Measurements from ENCODE around the gene ZNF740.

ZNF740 gene

DNA sequence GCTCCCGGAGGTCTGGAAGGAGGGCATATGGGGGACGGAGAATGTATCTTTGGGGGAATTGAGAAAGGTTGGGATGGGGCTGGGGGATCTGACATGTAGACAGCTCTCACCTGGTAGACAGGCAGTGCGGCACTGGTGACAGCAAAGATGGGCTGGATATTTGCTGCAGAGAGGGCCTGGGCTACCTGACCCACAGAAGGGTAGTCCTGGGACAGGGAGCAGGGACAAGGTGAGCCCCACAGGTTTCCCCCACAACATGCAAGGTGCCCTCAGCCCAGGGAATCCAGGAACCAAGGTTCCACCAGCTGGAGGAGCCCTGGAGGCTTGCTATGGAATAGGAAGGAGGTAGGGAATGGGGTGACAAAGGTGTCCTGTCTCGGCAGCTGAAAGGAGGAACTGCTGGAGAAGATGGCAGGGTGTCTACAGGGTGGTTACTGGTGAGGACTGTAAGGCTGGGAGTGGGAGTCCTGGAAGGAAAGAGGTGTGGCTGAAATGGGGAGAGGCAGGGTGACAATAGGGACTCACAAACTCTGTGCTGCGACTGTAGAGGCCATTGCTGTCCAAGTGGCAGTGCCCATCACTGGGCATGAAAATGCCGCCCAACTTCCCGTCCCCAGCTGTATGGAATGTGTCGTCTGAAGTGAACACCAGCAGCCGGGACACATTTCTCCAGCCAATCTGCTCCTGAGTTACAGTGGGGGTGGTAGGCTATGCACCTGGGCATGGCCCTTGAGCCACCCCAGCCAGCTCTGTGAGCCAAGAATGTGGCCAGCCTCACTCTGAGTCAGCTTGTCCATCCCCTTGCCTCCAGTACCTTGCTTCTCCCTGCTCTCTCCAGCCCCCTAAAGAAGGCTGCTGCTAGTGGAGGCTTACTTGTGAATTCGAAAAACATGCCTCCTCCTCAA, 15.2 kb downstream of the ZNF740 start:
- no peak overlapping the region for H3K4me3 ChIP-seq (ENCODE audit: insufficient read length, low read depth)
- H3K4me1 ChIP-seq (ENCODE audit: insufficient read depth, insufficient read length) = no peaks in the 10 kb centered on the region
- H3K36me3 ChIP-seq (ENCODE audit: insufficient read depth, insufficient read length, low read length) = peaks cover 14% of the 10 kb centered on the region
- no peak for TF ChIP-seq SUZ12 (IDR thresholded peaks at IDR 0.05; ENCODE audit: extremely low read depth, insufficient read depth, insufficient read length)
- no peak for TF ChIP-seq YY1 (IDR thresholded peaks at IDR 0.05; ENCODE audit: insufficient read depth, insufficient read length)
- no peak for TF ChIP-seq ZNF274 (IDR thresholded peaks at IDR 0.05; ENCODE audit: low read depth, low read length)
- peaks cover 63% of the 10 kb centered on the region for H3K27me3 ChIP-seq (ENCODE audit: insufficient read depth, insufficient read length)
- H3K9ac ChIP-seq (ENCODE audit: insufficient read length, low read depth) = no peak overlapping the region
- no peak for DNase-seq (ENCODE audit: low read depth, low spot score)
- no peaks in the 10 kb centered on the region for H3K9me3 ChIP-seq (ENCODE audit: insufficient read depth, low read length)

GRCh38 chr12:53196486-53196885, 16.0 kb downstream of the ZNF740 start:
- peaks cover 8% of the 10 kb centered on the region for H3K36me3 ChIP-seq (ENCODE audit: insufficient read depth, insufficient read length, low read length)
- no peaks in the 10 kb centered on the region for H3K9me3 ChIP-seq (ENCODE audit: insufficient read depth, low read length)
- H3K4me3 ChIP-seq (ENCODE audit: insufficient read length, low read depth) = no peak overlapping the region
- H3K9ac ChIP-seq (ENCODE audit: insufficient read length, low read depth) = no peak overlapping the region
- no peak for TF ChIP-seq SUZ12 (IDR thresholded peaks at IDR 0.05; ENCODE audit: extremely low read depth, insufficient read depth, insufficient read length)
- no peak for TF ChIP-seq YY1 (IDR thresholded peaks at IDR 0.05; ENCODE audit: insufficient read depth, insufficient read length)
- no peak for TF ChIP-seq ZNF274 (IDR thresholded peaks at IDR 0.05; ENCODE audit: low read depth, low read length)
- no peaks in the 10 kb centered on the region for H3K4me1 ChIP-seq (ENCODE audit: insufficient read depth, insufficient read length)
- DNase-seq (ENCODE audit: low read depth, low spot score) = no peak
- H3K27me3 ChIP-seq (ENCODE audit: insufficient read depth, insufficient read length) = peaks cover 63% of the 10 kb centered on the region

- Histone ChIP-seq H3K36me3 (ENCODE audit: insufficient read depth, insufficient read length, low read length) (peaks cover 1% of the 10 kb centered on the region), H3K9me3 (ENCODE audit: insufficient read depth, low read length) (no peaks in the 10 kb centered on the region), H3K4me1 (ENCODE audit: insufficient read depth, insufficient read length) (no peaks in the 10 kb centered on the region), H3K27me3 (ENCODE audit: insufficient read depth, insufficient read length) (peaks cover 61% of the 10 kb centered on the region), H3K9ac (ENCODE audit: insufficient read length, low read depth) (no peak overlapping the region), H3K4me3 (ENCODE audit: insufficient read length, low read depth) (no peak overlapping the region)
- DNase-seq (ENCODE audit: low read depth, low spot score) = no peak
- no peak for TF ChIP-seq ZNF274 (IDR thresholded peaks at IDR 0.05; ENCODE audit: low read depth, low read length)
- no peak for TF ChIP-seq SUZ12 (IDR thresholded peaks at IDR 0.05; ENCODE audit: extremely low read depth, insufficient read depth, insufficient read length)
- no peak for TF ChIP-seq YY1 (IDR thresholded peaks at IDR 0.05; ENCODE audit: insufficient read depth, insufficient read length)
Observed at GRCh38 chr12:53197011-53197640, 16.6 kb downstream of the ZNF740 start.

DNA sequence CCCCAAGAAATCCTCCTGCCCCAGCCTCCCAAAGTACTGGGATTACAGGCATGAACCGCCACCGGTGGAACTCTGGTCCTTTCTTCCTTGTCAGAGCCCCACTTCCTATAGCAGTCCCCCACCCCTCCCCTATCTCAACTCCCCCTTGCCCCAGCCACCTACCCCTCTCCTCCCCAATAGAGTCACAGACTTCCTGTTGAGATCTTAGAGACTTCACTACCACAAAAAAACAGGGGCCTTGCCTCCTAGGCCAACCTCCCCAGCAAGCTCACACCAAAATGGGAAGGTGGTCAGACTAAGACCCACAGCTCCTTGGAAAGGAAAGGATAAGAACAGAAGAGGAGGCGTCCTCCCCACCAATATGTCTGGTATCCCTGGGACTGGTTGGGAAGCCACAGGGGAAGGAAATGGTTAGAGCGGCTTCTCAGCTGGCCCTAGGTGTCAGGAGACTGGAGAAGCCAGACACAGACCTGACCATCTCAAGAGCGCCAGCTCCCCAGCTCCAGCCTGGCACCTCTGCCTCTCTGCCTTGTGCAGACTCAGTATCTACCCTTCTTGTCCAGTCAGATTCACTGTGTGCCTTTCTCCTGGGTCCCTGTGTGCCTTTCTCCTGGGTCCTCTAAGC, 18.1 kb downstream of the ZNF740 start:
- no peak overlapping the region for H3K9ac ChIP-seq (ENCODE audit: insufficient read length, low read depth)
- H3K4me3 ChIP-seq (ENCODE audit: insufficient read length, low read depth) = no peak overlapping the region

GRCh38 chr12:53199700-53200099, 19.2 kb downstream of the ZNF740 start:
- peaks cover 42% of the 10 kb centered on the region for H3K27me3 ChIP-seq (ENCODE audit: insufficient read depth, insufficient read length)
- H3K4me3 ChIP-seq (ENCODE audit: insufficient read length, low read depth) = no peak overlapping the region
- no peak overlapping the region for H3K9ac ChIP-seq (ENCODE audit: insufficient read length, low read depth)
- DNase-seq (ENCODE audit: low read depth, low spot score) = no peak
- TF ChIP-seq YY1 (IDR thresholded peaks at IDR 0.05; ENCODE audit: insufficient read depth, insufficient read length) (no peak), SUZ12 (IDR thresholded peaks at IDR 0.05; ENCODE audit: extremely low read depth, insufficient read depth, insufficient read length) (no peak), ZNF274 (IDR thresholded peaks at IDR 0.05; ENCODE audit: low read depth, low read length) (no peak)
- H3K36me3 ChIP-seq (ENCODE audit: insufficient read depth, insufficient read length, low read length) = no peaks in the 10 kb centered on the region
- no peaks in the 10 kb centered on the region for H3K9me3 ChIP-seq (ENCODE audit: insufficient read depth, low read length)
- no peaks in the 10 kb centered on the region for H3K4me1 ChIP-seq (ENCODE audit: insufficient read depth, insufficient read length)

More for the DNA sequence above, 18.1 kb downstream of the ZNF740 start:
- Histone ChIP-seq H3K4me1 (ENCODE audit: insufficient read depth, insufficient read length) (no peaks in the 10 kb centered on the region), H3K9me3 (ENCODE audit: insufficient read depth, low read length) (no peaks in the 10 kb centered on the region), H3K27me3 (ENCODE audit: insufficient read depth, insufficient read length) (peaks cover 53% of the 10 kb centered on the region), H3K36me3 (ENCODE audit: insufficient read depth, insufficient read length, low read length) (no peaks in the 10 kb centered on the region)
- no peak for DNase-seq (ENCODE audit: low read depth, low spot score)
- TF ChIP-seq SUZ12 (IDR thresholded peaks at IDR 0.05; ENCODE audit: extremely low read depth, insufficient read depth, insufficient read length) = no peak
- no peak for TF ChIP-seq YY1 (IDR thresholded peaks at IDR 0.05; ENCODE audit: insufficient read depth, insufficient read length)
- no peak for TF ChIP-seq ZNF274 (IDR thresholded peaks at IDR 0.05; ENCODE audit: low read depth, low read length)

GRCh38 chr12:53200107-53200457, 19.6 kb downstream of the ZNF740 start:
- no peaks in the 10 kb centered on the region for H3K36me3 ChIP-seq (ENCODE audit: insufficient read depth, insufficient read length, low read length)

More at GRCh38 chr12:53200107-53200457, 19.6 kb downstream of the ZNF740 start:
- Histone ChIP-seq H3K9ac (ENCODE audit: insufficient read length, low read depth) (no peak overlapping the region), H3K4me3 (ENCODE audit: insufficient read length, low read depth) (no peak overlapping the region), H3K4me1 (ENCODE audit: insufficient read depth, insufficient read length) (no peaks in the 10 kb centered on the region), H3K27me3 (ENCODE audit: insufficient read depth, insufficient read length) (peaks cover 38% of the 10 kb centered on the region), H3K9me3 (ENCODE audit: insufficient read depth, low read length) (no peaks in the 10 kb centered on the region)
- no peak for DNase-seq (ENCODE audit: low read depth, low spot score)
- TF ChIP-seq ZNF274 (IDR thresholded peaks at IDR 0.05; ENCODE audit: low read depth, low read length) (no peak), SUZ12 (IDR thresholded peaks at IDR 0.05; ENCODE audit: extremely low read depth, insufficient read depth, insufficient read length) (no peak), YY1 (IDR thresholded peaks at IDR 0.05; ENCODE audit: insufficient read depth, insufficient read length) (no peak)
